CD4-positive, alpha-beta T cell treated with Interferon gamma for 1 hour (primary cell): ENCODE results near the gene CHCHD6.
A peak's percentile ranks its signal among the peaks of the same experiment; 100 is the strongest.

ENCODE experiments used
- DNase-seq: peaks from one replicate; pipeline ENCODE4 v3.0.0-alpha.2; 2020

CHCHD6 gene

DNA sequence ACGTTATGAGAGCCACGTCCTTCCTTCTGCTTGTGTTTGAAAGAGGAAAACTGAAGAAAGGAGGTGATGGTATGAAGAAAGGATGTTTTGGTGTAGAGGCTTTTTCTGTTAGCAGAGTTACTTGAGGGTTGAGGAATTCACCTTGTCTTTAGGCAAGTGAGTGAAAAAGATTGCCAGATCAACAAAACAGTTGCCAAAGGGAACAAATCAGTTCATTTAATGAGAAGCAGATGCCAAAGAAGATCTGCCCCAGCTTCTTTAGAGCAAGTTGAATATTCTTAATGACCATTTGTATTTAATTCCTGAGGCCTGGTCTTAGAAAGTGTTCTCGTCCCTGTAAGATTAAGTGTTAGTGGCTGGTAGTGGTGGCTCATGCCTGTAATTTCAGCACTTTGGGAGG, 2.6 kb downstream of the CHCHD6 start:
- no peak for DNase-seq

DNA sequence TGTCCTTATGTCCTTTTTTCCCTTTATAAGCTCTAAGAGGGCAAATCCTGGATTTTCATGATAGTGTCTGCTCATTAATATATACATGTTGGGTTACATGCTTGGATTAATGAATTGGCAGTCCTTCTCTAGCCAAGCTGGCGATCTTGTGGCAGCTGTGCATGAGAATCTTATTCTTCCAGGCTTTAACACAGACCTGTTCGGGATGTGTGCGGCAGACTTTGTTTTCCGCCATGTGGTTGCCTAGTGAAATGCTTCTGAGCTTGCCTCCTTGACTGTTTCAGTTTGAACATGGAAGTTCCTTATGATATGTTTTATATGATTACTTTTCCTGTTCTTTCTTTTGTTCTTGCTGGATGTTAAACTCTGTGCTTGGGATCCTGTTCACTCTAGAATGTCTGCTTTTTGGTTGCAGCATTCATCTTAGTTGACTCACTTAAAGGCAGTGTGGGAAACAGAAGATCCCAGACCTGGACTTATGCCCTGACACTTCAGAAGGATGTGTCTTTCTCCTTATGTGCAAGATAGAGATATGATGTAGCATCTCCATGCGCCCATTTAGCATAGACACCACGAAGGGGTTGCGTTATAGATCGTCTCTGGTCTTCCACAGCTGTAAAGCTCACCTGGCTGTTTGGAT, 7.2 kb downstream of the CHCHD6 start:
- DNase-seq, result no peak

DNA sequence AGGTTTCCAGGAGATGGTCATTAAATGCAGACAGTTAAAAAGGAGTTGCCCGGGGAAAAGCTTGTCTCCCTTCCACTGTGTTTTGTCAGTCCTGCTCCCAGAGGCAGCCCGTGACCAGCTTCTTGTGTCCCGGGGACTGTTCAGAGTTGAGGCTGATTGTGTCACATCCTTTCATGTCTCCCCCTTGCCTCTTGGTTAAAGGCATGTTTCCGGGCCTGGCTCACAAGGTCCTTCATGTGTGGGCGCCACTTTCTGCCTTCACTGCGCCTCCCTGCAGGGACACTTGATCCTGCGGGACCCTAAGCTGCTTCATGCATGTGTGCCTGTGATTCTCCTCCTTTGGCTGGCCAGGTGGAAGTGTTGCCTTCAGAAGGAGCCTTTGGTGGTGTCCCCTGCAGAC, 9.2 kb downstream of the CHCHD6 start:
- no peak for DNase-seq

DNA sequence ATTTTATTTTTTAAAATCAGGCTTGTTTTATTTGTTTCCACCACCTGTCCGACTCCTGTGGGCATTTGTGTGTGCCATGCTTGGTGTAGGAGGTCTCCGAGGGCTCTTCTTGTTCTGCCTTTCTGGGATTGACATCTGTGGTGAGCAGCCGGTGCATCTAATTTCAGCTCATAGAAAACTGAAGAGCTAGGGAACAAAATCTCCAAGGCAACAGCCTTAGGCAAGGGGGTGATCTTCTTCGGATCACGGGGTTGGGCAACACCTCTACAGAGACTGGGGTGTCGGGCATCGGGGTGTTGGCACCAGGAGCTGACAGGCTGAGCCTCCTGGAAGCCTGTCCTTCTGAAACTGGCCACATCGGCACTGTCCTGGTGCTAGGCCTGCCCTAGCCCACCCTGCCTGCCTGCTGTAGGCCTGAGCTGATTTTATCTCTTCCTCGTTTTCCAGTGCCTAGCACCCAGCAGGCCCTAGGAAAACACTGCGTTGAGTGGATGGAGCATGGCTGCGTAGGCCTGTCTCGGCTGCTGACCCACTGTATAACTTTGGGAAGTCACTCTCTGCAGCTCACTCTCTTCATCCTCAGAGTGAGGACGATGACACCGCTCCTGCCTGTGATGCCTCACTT, 10.3 kb downstream of the CHCHD6 start:
- no peak for DNase-seq

DNA sequence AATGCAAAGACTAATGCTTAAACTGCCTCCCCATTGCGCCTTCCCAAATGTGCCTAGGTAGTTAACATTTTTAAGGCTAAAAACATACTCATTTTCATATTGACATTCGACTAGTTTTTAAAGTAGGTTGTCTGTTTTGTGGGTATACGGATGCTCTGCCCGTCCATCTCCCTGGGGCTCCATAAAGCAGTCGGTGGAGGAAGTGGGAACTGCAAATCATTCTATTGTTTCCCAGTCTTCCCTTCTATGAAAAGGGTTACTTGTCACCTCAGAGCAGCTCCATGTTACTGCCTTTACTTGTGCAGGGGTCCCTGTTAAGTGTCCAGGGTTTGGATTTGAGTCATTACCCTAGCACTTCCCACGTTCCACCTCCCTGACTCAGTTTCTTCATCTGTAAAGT, 10.9 kb downstream of the CHCHD6 start:
- no peak for DNase-seq

DNA sequence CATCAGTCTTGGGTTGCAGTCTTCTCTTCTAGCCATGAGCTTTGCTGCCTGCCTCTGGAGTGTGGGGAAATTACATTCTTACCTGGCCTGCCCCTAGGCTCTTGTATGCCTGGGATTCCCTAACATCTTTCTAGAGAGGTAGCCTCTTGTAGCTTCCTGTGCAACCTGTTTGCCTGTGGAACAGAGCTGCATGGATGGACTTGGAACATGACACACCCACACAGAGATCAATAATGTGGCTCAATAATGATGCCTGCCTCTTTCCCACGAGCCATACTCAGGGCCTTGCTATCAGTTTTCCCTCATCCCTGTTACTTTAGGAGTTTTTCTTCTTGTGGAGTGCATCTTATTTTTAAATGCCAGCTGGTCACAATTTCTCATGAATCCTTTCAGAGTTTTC, 11.4 kb downstream of the CHCHD6 start:
- no peak for DNase-seq

DNA sequence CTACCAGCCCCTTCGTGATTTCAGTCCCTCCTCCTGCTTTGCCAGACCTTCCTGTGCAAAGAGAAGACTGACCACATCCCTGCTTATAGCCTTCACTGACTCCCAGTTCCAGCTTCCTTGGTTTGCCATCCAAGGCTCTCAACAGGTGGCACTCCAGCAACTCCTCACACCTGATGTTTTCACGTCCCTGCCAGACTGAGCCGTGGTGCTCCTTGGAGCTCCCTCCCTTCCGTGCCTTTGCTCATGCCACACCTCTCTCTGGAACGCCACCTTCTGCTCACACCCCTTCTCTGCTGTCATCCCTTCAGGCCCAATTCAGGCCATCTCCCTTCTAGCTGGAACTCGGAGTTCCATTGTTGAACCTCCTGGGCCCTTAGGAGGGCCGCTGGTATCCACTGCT, 12.0 kb downstream of the CHCHD6 start:
- no peak for DNase-seq

DNA sequence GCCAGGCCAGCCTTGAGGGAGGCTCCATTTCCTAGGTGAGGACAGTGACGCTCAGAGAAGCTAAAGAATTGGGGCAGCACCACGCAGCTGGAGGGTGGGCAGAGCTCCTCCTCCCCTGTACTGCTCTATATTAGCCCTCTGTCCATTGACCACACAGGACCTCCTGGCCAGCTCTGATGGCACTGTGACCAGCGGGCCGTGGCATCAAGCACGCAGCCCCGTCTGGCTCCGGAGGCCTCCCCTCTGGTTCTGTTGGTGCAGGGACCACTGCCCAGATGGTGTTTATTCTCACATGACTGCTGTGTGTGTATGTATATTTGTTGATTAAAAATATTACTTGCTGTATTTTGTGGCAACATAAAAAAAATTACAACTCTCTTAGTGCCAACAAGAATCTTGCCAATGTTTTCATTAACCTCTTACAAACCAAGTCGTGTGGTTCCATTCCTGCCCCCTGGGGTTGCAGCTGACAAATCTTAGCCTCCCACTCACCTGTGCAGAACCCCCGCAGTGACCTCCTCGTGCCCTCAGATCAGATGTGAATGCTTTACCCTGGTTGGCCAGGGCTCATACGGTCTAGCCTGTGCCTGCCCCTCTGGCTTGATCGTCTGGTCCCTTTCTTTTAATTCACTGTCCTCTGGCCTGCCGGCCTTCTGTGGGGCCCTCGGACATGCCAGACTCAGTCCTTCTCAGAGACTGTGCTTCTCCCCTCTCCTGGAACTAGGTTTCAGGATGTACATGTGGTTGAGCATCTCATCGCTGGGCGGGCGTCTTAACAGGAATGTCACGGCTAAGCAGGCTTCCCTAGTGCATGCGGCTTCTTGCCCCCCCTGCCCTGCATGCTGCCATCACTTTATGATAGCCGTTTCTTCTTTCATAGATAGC, 14.8 kb downstream of the CHCHD6 start:
- DNase-seq, result no peak

DNA sequence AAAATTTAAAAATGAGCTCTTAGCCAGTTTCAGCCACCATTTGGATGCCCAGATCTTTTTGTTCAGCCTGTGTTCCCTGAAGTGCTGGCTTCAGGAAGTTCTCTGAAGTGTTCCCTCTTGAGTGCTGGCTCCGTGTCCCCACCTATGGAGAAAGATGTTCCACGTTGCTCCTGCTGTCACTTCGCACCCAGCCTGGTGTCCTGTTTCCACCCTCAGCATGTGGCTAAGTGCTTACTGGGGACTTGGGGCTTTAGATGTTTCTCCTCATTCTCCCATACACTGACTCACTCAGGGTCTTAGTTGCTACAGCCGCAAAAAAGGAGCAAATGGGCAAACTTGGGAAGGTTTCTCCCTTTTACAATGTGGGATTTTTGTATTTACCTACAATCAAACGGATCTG, 16.6 kb downstream of the CHCHD6 start:
- no peak for DNase-seq

DNA sequence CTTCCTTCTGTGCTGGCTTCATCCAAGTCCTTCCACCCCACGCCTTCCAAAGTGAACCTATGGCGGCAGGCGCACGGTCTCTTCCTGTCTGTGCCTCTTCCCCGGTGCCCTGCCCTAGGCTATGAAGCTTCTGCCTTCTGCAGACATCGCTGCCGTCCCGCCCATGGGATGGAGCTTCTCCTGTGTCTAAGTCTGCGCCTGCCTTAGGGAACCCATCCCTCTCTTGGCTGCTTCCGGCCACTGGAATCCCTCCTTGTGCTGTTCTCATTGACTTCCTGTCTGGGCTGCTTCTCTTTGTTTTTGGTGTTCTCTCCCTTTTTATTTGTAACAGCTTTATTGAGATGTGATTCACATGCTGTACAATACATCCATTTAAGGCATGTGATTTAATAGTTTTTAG, 17.2 kb downstream of the CHCHD6 start:
- no peak for DNase-seq

DNA sequence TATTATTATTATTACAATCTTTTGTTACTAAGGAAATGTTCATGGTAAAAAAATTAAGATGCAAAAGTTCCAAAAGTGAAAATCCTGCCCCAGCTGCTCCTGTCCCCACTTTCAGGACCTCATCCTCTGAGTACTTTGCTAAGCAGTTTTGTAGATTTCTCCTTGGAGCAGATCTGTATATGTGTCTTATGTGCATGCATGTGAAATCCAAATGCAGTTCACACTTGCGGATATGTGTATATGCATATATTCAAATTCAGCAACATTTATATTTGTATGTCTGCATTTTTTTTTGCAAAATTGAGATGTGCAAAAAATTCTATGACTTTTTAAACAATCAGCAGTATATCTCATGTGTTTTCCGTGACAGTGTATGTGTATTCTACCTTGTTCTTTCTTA, 19.2 kb downstream of the CHCHD6 start:
- no peak for DNase-seq

DNA sequence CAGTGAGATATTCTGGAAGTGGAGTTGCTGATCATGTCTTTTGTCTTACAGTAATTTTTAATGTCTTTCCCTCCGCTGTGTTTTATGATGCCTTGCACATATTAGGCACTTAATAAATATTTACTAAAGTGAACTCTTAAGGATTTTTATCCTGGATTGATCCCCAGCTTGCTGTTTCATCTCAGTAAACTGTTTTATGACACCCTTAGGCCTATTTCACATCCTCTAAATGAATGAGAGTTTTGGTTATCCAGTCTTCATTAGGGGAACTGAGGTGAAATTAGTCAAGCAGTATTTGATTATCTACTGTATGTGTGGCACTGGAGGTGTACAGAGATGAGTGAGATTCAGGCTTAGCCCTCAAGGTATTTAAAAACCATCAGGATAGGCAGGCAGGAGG, 19.8 kb downstream of the CHCHD6 start:
- DNase-seq, result no peak

DNA sequence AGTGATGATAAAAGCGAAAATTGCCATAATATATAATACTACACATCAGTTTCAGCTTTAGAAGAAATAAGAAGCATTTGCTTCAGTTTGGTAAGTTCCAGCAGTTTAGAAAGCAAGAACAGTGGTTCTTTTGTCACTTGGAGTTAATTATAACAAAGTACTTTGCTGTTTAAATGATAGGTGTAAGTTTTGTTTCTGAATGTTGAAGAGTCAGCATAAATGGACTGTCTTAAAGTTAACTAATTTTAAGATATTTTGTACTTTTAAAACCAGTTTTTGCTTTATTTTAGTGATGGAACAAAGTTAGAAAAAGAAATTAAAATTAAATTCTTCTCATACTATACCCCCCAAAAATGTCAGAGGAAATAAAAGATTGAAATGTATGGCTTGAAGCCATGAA, 24.6 kb downstream of the CHCHD6 start:
- no peak for DNase-seq

DNA sequence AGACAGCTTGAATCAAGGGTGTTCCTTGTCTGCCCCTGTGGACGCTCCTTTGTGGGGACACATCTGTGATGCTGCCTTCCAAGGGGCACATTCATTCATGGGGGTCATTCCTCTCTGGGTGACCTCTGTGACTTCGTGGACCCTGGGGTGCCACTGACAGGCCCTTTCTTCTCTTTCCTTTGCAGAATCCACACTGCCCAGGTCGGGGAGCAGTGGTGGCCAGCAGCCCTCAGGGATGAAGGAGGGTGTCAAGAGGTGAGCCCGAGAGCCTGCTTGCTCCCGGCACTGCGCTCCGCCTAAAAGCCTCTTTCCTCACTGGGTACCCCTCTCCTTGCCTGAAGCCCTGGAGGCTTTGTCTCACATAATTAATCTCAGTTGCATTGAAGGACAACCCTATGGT, 26.3 kb downstream of the CHCHD6 start:
- DNase-seq, result no peak

DNA sequence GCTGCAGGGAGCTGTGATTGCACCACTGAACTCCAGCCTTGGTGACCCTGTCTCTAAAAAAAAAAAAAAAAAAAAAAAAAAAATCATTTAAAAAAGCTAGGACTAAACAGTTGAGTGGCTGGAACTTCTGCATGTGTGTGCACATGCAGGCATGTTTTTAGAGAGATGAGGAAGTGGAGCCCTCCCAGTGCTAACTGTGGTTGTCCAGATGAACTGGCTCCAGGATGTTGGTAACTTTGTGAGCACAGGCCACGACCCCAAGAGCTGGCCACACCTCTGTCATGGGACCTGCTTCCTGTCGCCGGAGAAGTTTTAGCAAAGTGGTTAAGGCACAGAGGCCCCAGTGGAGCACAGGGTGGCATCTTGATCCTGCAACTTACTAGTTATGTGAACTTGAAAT, 27.0 kb downstream of the CHCHD6 start:
- peak; percentile 5 for DNase-seq

DNA sequence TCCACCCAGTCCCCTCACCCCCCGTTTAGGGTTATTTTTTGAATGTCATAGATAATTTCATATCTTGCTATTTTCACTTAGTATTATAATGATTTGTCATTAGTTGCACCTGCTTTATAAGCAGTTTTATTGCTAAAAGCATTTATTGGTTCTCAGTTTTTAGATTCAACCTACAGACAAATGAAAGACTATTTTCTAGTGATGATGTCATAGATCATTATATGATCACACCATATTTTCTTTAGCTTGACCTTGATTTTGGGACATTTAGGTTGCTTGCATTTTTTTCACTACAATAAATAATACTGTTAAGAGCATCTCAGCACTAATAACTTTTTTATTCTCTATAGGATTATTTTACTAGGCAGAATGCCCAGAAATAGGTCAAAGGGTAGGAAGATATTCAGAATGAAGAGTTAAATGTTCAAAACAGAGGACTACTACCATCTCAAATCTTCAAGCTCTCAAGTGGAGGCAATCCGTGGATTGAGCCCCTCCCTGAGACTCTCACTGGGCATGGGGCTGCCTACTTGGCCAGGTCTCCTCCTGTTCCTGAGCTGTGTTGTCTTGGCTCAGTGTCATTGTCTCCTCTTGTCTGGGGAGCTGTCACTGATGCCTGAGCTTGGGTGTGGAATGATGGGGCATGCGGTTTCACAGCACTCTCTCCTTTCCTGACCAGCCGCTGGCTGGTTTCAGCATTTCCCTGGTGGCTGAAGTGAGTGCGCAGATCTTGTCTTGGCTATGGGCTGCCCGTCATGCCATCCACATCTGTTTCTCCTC, 28.4 kb downstream of the CHCHD6 start:
- DNase-seq, result no peak

DNA sequence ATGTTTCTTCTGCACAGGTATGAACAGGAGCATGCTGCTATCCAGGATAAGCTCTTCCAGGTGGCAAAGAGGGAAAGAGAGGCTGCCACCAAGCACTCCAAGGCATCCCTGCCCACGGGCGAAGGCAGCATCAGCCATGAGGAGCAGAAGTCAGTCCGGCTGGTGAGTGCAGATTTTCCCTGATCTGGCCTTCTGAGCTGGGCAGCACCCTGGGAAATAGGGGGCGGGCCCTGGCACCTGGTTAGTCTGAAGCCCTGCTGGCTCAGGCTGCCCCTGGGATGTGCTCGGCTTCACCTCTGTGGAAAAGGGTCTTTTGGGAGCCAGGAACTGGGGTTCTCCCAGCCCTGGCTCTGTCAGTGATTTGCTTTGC, 29.0 kb downstream of the CHCHD6 start:
- DNase-seq, result no peak

DNA sequence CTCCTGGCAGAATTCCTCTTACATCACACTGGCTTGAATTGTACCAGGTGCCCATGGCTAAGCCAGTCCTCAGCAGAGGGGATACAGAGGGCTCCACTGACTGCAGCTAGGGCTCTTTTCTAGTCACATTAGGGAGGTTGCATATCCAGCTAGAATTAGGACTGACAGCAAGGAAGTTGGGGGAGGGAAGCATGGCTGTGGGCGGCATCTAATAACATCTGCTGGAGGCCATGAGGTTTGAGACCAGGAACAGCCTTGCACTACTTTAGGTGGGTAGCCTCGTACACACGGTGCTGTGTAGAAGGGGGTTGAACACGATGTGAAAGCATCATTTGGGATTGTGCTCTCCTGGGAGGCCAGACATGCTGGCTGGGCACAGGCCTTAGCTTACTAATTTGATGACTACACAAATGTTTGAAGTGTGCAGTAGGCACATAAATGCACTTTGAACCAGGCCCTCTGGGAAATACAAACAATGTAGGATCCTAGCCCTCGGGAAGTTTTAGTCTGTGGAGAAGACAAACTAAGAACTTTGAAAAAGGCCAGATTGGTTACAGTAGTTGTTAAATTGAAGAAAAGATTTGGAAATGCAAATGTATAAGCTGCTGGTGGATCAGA, 30.2 kb downstream of the CHCHD6 start:
- no peak for DNase-seq

DNA sequence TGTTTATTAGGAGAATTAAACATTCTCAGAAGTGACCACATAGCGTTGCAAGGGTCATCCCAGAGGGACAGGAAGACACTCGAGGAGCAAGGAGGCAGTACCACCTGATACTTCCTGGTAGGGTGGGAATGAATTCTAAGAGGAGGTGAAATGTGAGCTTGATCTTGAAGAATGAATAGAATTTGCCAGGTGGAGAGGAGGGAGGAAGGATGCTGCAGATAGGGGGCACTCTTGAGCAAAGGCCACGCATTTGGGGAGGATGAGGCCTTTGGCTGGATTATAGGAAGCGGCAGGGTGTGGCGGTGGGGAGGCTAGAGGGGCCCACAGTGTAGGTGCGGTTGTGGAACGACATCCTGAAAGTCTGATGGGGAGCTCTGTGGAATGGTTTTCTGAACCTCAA, 33.5 kb downstream of the CHCHD6 start:
- no peak for DNase-seq

DNA sequence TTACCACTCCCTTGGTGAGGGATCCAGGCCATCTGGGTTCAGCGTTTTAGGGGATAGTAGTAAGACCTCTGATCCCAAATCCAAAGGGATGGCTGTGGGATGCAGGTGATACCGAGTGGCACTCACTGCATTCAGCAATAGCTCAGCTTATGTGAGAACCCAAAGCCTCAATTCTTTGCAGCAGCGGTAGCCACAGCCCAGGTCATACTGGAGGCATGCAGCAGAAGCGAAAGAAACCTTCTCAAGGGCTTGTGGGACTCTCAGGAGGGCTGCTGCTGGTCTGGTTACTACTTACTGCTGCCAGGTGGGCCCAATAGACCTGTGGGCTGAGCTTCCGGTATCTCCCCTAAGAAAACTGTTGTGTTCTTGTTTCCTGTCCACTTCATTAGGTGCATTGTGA, 38.0 kb downstream of the CHCHD6 start:
- no peak for DNase-seq

DNA sequence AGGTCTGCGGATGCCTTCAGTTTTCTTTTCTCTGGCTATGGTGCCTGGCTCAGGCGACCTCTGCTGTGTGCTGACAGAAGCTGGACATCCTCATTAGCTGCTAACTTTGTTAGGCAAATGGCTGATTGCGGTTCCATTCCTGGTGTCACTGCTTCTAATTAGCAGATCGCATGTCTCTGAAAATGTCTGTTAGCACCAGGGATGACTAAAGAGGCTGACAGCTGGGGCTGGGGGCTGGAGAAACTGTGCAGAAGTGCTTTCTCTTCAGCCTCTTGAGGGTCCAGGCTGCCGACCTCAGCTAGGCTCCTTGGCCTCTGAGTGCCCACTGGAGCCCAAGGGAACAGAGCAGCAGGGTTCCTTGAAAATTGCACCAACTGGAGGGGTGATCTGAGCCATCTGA, 39.3 kb downstream of the CHCHD6 start:
- no peak for DNase-seq

DNA sequence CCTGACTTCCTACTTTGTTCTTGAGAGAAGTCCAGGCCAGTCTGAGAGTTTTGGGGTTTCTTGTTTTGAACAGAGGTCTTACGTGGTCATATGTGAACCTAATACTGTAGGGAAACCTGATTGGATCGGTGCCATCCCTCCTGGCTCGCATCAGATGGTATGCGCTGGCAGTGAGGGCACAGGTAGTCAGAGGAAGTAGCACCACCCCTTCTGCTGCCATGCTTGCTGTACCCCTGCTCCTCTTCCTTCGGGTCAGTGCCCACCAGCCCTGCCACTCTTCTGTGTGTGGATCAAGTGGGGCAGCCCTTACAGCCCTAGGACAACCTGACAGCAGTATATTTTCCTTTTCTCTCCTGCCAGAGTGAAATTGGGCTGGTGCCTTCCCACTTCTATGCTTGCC, 39.7 kb downstream of the CHCHD6 start:
- no peak for DNase-seq

DNA sequence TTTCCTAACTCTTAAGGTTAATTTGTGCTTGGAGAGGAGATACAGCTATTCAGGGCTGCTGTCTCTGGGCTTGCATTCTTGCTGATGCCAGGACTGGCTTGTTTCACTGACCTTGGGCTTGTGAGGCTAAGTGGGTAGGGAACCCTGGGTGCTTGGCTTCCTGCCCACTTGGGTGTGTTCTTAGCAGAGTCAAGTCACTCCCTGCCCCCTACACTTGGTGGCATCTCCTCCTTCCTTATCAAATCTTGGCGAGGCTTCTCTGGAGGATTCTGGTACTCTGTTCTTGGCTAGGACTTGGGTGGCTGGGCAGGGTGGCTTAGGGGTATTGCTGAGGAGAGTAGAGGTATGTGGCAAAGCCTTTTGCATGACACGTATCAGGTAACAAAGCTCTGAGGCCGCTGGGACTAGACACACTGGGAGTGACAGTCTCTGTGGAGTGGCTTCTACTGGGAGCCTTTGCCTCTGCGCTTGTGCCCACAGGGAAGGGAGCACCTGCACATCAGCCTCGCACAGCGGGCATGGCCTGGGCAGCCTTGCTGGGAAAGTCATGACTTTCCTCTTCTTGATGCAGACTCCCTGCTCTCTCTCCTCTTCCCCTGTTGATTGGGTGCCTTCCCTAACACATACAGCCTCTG, 41.8 kb downstream of the CHCHD6 start:
- no peak for DNase-seq
